ENCODE results near the gene PRSS38.
"Not testable (repeated sequence)": the region's sequence is repeated elsewhere in the genome, so short reads cannot be mapped to it uniquely, and the experiment has no call there.

PRSS38 gene

DNA sequence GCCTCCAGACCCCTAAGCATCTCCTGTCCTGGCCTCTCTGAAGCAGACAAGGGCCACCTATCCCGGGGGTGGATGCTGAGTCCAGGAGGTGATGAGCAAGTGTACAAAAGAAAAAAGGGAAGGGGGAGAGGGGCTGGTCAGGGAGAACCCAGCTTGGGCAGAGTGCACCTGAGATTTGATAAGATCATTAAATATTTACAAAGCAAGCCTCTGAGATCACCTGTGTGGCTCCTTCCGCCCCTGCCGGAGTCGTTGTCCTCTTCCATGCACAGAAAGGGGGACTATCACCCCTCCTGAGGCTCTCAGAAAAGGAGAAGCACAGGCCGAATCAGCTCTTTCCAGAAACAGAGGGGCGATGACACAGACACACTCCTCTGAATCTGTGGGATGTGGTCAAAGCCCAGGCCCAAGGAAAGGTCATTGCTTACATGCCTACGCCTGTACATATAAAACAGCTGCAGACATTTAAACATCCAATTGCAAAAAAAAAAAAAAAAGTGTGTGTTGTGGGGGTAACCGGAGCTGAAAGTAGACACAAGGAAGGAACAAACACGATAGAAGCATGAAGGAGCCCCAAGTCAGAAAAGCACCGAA lies 30.9 kb downstream of the PRSS38 start:
- no peak for DNase-seq

GRCh38 chr1:227847046-227847445 lies 31.6 kb downstream of the PRSS38 start:
- not testable (repeated sequence) for DNase-seq

DNA sequence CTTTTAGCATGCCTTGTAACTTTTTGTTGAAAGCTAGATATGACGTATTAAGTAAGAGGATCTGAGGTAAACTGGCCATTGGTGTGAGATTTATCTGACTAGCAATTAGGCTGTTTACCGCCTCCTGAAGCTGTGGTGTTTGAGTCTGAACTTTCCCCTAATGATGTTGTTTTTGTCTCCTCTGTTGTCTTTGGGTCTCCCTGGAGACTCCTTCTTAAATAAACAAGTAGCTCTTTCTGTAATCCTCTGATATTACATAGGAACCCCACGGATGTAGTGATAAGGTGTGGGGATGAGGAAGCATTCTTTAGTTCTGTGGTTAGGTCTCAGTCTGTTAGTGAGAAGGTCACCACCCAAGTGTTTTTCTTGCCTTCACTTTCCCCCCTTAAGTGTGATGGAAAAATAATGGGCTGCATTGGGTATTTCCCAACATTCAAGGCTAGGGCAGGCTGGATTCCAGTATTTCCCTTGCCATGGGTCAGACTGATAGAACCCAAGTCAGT lies 33.0 kb downstream of the PRSS38 start:
- DNase-seq = no peak

DNA sequence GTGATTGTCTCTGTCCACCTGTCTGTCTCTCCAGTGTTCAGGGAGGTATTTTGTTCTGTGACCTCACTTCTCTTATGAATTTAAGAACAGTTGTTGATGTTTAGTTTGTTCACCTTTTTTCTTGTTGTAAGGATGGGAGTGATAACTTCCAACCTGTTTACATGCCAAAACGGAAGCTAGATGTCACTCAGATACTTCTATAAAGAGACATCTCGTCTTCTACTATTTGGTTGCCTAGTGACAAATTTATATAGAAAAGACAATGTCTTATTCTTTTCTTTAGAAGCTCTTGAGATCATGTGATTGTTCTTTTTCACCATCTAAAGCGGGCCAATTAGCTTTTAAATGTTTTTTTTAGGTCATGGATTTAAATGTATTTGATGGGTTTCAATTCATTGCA lies 33.8 kb downstream of the PRSS38 start:
- DNase-seq = no peak

GRCh38 chr1:227854189-227854588 lies 38.7 kb downstream of the PRSS38 start:
- no peak for DNase-seq

- DNase-seq = no peak
These were observed 40.2 kb downstream of the PRSS38 start for GRCh38 chr1:227855687-227856086.

GRCh38 chr1:227856147-227856858 lies 40.8 kb downstream of the PRSS38 start:
- DNase-seq = no peak

DNA sequence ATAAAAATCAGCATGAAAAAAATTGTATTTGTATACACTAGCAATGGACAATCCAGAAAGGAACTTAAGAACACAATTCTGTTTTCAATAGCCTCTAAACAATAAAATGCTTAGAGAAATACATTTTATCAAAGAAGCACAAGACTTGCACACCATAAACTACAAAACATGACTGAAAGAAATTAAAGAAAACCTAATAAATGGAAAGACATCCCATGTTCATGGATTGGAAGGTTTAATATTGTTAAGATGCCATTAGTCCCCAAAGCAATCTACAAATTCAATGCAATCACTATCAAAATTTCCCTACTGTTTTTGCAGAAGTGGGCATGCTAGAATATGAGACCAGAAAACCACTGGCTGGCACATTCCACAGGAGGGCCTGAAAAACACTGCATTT lies 49.4 kb downstream of the PRSS38 start:
- DNase-seq = no peak

DNA sequence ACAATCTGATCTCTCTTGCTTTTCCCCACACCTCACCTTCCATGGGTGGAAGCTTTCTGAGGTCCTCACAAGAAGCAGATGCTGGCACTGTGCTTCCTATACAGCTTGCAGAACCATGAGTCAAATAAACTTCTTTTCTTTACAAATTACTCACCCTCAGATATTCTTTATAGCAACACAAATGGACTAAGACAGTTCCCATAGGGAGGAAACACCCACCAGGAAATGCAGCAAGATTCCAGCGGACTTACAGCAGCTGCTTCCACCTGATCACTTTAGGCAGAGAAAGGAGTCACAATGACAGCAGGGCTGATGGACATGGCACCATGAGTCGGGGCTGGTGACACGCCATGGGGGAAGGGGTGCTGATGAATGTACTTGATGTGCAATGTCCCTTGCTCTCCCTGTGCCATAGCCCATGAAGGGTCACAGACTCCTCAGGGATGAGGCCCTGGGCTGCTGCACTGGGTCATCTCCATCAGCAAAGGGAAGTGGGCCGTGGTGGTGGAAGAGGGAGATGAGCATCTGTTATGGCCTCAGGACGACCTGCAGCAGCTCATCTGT lies 53.9 kb downstream of the PRSS38 start:
- no peak for DNase-seq

DNA sequence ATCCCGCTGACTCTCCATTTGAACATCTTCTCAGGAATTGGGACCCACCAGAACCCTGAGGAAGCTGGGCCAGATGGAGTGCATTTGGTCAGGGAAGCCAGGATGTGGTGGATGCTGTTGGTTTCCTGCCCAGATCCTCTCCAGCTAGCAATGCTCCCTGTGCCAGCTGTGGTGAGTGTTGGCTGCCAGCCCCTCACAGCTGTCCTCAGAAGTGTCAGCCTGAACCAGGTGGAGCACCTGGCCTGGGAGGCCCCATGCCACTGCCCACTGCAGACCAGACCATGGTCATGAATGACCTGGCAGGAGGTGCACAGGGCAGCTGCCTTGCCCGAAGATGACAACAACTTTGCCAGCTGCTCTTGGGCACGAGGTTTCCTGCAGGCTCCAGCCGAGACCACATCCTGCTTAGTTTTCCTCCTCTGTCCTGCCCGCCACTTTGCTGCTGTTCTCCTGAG lies 54.4 kb downstream of the PRSS38 start:
- DNase-seq = no peak

DNA sequence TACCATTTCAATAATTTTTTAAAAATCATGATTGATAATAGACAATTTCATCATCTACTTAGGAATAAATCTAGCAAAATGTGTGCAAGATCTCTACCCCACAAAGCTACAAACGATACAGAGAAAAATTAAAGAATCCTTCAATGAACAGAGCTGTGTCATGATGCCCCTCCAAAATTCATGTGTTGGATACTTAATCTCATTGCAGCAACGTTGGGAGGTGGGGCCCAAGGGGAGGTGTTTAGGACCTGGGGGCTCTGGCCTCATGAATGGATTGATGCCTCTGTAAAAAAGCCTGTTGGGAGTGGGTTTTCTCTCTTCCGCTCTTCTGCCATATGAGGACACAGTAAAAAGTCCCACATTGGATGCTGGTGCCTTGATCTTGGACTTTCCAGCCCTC lies 54.9 kb downstream of the PRSS38 start:
- DNase-seq = no peak

DNA sequence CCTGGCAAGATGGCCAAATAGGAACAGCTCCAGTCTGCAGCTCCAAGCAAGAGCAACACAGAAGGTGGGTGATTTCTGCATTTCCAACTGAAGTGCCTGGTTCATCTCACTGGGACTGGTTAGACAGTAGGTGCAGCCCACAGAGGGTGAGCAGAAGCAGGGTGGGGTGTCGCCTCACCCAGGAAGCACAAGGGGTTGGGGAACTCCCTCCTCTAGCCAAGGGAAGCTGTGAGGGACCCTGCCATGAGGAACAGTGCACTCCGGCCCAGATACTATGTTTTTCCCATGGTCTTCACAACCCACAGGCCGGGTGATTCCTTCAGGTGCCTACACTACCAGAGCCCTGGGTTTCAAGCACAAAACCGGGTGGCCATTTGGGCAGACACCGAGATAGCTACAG lies 56.4 kb downstream of the PRSS38 start:
- DNase-seq = not testable (repeated sequence)

- not testable (repeated sequence) for DNase-seq
These were observed 62.3 kb downstream of the PRSS38 start for GRCh38 chr1:227877810-227878209.

DNA sequence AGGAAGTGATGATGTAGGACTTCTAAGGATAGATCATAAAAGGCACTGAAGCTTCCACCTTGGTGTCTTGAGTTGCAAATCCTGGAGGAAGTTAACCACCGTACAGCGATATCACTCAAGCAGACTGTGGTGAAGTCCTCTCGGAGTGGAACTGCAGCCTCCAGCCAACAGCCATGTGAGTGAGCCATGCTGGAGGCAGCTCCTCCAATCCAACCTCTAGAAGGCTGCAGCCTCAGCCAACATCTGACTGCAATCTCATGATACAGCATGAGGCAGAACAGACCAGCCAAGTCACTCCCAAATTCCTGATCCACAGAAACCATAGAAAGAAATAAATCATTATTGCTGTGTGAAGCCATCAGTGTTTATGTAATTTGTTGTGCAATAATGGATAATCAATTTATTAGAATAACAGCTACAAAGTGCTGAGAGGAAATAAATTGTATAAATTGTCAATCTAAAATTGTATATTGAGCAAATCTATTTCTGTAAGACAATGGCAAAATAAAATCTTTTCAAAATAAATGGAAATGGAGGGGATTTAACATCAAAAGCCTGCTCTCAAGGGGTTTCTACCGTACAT lies 65.0 kb downstream of the PRSS38 start:
- no peak for DNase-seq

DNA sequence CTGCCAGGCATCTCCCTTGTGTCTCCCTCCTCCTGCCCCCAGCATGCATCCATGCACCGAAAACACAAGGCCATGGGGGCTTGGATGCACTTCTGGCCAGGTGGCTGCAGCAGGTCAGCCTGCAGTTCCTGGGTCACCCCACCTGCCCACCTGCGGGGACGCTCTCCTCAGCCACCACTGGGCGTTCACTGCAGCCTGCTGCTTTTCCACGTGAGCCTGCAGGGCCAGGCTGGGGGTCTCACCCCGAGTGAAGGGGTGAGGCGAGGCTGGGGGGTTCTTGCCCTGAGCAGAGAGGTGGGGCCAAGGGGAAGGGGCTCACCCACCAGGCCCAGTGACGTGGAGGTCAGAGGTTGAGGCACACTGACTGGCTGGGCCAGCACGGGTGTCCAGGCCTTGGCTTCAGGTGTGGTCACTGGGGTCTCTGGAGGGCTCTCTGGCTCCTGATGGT lies 67.6 kb downstream of the PRSS38 start:
- peak; percentile 25 for DNase-seq

- DNase-seq = no peak
These were observed 68.3 kb downstream of the PRSS38 start for GRCh38 chr1:227883641-227884301.

- DNase-seq = peak; percentile 25
These were observed 69.1 kb downstream of the PRSS38 start for GRCh38 chr1:227884370-227885134.

DNA sequence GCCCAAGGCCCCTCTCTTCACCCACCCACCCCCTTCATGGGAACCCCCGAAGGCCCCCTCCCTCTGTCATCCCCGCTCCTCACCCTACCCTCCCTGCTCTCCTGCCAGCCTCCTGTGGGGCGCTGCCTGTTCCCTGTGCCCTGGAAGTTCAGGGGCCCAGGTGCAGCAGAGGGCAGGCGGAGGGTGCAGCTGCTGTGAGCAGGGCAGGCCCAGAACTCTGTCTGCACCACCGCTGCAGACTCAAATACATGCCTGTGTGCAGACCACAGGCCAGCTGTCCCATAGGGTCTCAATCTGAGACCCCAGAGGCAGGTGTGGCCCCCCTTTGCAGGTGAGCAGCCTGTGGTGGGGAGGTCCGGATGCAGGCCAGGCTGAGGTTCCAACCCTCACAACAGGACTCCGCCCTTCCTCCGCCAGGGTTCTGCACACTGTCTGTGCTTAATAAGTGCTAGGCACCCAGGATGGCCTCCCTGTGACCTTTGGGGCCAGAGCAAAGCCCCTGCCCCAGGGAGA lies 69.7 kb downstream of the PRSS38 start:
- DNase-seq = peak; percentile 39

GRCh38 chr1:227885648-227886502 lies 70.4 kb downstream of the PRSS38 start:
- peak; percentile 36 for DNase-seq

DNA sequence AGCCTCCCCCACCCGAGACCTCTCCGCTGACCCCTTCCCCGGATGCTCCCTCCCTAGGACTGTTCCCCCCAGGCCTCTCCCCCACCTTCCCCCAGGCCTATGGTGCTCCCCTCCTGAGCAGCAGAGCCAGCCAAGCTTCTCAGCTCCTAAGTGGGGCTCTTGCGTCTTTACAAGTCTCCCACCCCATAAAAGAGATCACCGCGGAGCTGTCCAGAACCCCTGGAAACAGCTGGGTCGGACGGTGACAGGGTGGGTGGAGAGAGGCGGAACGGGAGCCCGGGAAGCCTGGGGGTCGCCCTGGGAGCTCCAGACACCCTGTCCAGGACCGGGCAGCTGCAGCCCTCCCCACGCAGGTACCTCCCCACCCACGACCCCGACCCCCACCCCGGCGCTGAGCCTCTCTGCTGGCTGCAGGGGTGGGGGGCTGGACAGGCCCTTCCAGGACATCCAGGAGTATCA lies 71.1 kb downstream of the PRSS38 start:
- peak; percentile 27 for DNase-seq

Measured in activated CD4-positive, CD25-positive, alpha-beta regulatory T cell treated with anti-CD3 and anti-CD28 coated beads, Interleukin-2, amount 50 U/mL, for 72 hours (primary cell).